Psoas muscle (tissue), 8 donors: ENCODE data around the gene ZSCAN18. TPM values are rescaled to one million over a fixed set of nuclear protein-coding genes. Genes with fewer than 3 reads are reported as not detected.

Source experiments
- ATAC-seq, 4 donors: fragments of 200-7000 bp; cut with Tn5 transposase; one replicate each; pipeline ENCODE4 v1.9.1; 2020; ENCODE audit warnings: moderate library complexity in 3 of 4, mild to moderate bottlenecking in 2 of 4
- DNase-seq, 2 donors: peaks; one replicate each; pipeline ENCODE4 v3.0.0-alpha.2; 2020
- H3K27ac ChIP-seq: fragments of 200-600 bp; one replicate; pipeline ENCODE4 v1.8.0; 2022
- H3K27me3 ChIP-seq, 3 donors: fragments of 200-600 bp in 1 of 3; one replicate each; pipeline versions ENCODE4 v1.6.1 to v1.8.0; 2013 to 2022; ENCODE audit warnings: low read length in 2 of 3, mild to moderate bottlenecking in 2 of 3, moderate library complexity in 1 of 3; ENCODE audit not compliant: insufficient read depth in 3 of 3
- H3K36me3 ChIP-seq, 2 donors: fragments of 200-600 bp in 1 of 2; one replicate each; pipeline versions ENCODE4 v1.6.1 to v1.8.0; 2013 to 2022; ENCODE audit warnings: low read depth in 1 of 2, mild to moderate bottlenecking in 1 of 2, moderate library complexity in 1 of 2; ENCODE audit not compliant: insufficient read depth in 1 of 2
- H3K4me1 ChIP-seq: fragments of 200-600 bp; one replicate; pipeline ENCODE4 v1.8.0; 2022
- H3K4me3 ChIP-seq: fragments of 200-600 bp; one replicate; pipeline ENCODE4 v1.8.0; 2022; ENCODE audit warnings: mild to moderate bottlenecking
- H3K9me3 ChIP-seq: fragments of 200-600 bp; one replicate; pipeline ENCODE4 v1.8.0; 2022
- WGBS, 3 donors: extraction: QIAGEN DNeasy Blood & Tissue Kit; methylation state at CpG; one replicate each; pipeline versions ENCODE4 v1.1.6 to v1.1.7; 2013; 5-methylcytosine and 5-hydroxymethylcytosine counted together
- intact Hi-C, 2 donors: fragments of 100-400 bp; cut with DNase I; formaldehyde crosslinking; loops; one replicate each; pipeline versions ENCODE4 v1.11.0 to v1.14.2; 2022
- polyA plus RNA-seq, 3 donors: library from polyadenylated mRNA; stranded (reverse); fragments of 200-250 nt; gene quantifications; one replicate each; pipeline ENCODE4 v1.2.3, GENCODE V29; 2013
- total RNA-seq, 4 donors: library from RNA; stranded (reverse); fragmentation: NEBNext Ultra II Directional in 2 of 4; extraction: Animal tissue kit (Norgen Biotek cat#: 25700) in 2 of 4; gene quantifications; one replicate each; pipeline versions ENCODE4 v1.2.1 to v1.2.4, GENCODE V29; 2021 to 2023
- TF ChIP-seq, protein P1 (sequence below): fragments of 200-600 bp; IDR thresholded peaks from one replicate; pipeline ENCODE4 v1.8.0; 2022; ENCODE audit warnings: antibody characterized with exemption
- donor health status: healthy with polysubstance abuse.
- donor health status: DM: no; HTN: no; CAD: no; lungs with moderate emphysema.
- donor health status: Bipolar disorder and iron deficiency.
- donor health status: healthy.
- donor health status: DM: yes; HTN: yes; CAD: no.
- donor health status: DM: no; HTN: no; CAD: no.
- donor health status: DM: no; HTN: no; CAD: no.
- donor health status: DM: yes; HTN: yes; CAD: no.

The ZSCAN18 gene
- total and polyA plus RNA-seq, 7 donors, result 9.5 to 36.8 (median 14.0) TPM

GRCh38 chr19:58063712-58064111, 34.3 kb downstream of the ZSCAN18 start:
- no peaks in the 10 kb centered on the region for H3K27me3 ChIP-seq
- no peak for DNase-seq
- H3K4me1 ChIP-seq, result no peaks in the 10 kb centered on the region
- peaks cover 11 to 50% of the 10 kb centered on the region in 2 donors for H3K36me3 ChIP-seq
- no peak overlapping the region for H3K4me3 ChIP-seq
- intact Hi-C loops, result no loop called here
- H3K27ac ChIP-seq, result no peak overlapping the region
- 97 to 98% (median 97%) methylated on average over 3 of the region's 3 CpGs for WGBS, 3 donors
- peaks cover 63% of the 10 kb centered on the region for H3K9me3 ChIP-seq
- no peak for ATAC-seq
- TF ChIP-seq, protein P1, sequence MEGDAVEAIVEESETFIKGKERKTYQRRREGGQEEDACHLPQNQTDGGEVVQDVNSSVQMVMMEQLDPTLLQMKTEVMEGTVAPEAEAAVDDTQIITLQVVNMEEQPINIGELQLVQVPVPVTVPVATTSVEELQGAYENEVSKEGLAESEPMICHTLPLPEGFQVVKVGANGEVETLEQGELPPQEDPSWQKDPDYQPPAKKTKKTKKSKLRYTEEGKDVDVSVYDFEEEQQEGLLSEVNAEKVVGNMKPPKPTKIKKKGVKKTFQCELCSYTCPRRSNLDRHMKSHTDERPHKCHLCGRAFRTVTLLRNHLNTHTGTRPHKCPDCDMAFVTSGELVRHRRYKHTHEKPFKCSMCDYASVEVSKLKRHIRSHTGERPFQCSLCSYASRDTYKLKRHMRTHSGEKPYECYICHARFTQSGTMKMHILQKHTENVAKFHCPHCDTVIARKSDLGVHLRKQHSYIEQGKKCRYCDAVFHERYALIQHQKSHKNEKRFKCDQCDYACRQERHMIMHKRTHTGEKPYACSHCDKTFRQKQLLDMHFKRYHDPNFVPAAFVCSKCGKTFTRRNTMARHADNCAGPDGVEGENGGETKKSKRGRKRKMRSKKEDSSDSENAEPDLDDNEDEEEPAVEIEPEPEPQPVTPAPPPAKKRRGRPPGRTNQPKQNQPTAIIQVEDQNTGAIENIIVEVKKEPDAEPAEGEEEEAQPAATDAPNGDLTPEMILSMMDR, result no peak

DNA sequence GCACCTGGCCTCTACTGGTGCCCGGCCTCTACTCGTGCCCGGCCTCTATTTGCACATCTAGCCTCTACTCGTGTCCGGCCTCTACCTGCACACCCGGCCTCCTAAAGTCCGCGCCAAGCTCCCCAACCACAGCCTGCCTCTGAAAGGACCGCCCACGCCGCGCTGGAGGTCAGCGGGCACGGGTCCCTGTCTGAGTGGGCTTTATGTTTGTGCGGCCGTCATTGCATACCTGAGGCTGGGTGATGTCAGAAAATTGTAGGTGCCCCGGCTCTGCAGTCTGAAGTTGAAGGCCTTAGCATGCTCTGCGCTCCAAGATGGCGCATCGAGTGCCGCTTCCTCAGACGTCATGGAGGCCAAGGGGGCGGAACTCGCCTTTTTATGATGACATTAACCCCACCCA, 37.8 kb downstream of the ZSCAN18 start:
- ATAC-seq (no peak), DNase-seq (no peak)
- Histone ChIP-seq H3K36me3 (peaks cover 4 to 24% of the 10 kb centered on the region in 2 donors), H3K27ac (no peak overlapping the region), H3K27me3 (peaks cover 0 to 2% (median 0%) of the 10 kb centered on the region in 3 donors), H3K4me1 (no peaks in the 10 kb centered on the region), H3K4me3 (peak overlapping the region; percentile 82), H3K9me3 (peaks cover 41% of the 10 kb centered on the region)
- intact Hi-C loops, result loop anchor here in 1 of 2 donors (2.0 kb wide), 1 partner anchor 39 kb away; the partner anchor contains the start of gene ZSCAN18
- 76 to 90% (median 84%) methylated on average over 23 to 24 of the region's 24 CpGs for WGBS, 3 donors
- TF ChIP-seq, protein P1, result no peak

GRCh38 chr19:58059671-58060078, 38.4 kb downstream of the ZSCAN18 start:
- TF ChIP-seq, protein P1, result no peak
- intact Hi-C loops, result loop anchor here in 1 of 2 donors (2.0 kb wide), 1 partner anchor 39 kb away; the partner anchor contains the start of gene ZSCAN18
- 3 to 8% (median 8%) methylated on average over 26 to 28 of the region's 28 CpGs for WGBS, 3 donors
- Histone ChIP-seq H3K4me3 (peak overlapping the region; percentile 82), H3K4me1 (no peaks in the 10 kb centered on the region), H3K36me3 (peaks cover 0 to 19% of the 10 kb centered on the region in 2 donors), H3K27me3 (peaks cover 0 to 8% (median 0%) of the 10 kb centered on the region in 3 donors), H3K27ac (peak overlapping the region; percentile 91), H3K9me3 (peaks cover 35% of the 10 kb centered on the region)
- ATAC-seq, result peak in 1 of 4 donors; percentile 28
- DNase-seq, result peak in 1 of 2 donors; percentile 22

DNA sequence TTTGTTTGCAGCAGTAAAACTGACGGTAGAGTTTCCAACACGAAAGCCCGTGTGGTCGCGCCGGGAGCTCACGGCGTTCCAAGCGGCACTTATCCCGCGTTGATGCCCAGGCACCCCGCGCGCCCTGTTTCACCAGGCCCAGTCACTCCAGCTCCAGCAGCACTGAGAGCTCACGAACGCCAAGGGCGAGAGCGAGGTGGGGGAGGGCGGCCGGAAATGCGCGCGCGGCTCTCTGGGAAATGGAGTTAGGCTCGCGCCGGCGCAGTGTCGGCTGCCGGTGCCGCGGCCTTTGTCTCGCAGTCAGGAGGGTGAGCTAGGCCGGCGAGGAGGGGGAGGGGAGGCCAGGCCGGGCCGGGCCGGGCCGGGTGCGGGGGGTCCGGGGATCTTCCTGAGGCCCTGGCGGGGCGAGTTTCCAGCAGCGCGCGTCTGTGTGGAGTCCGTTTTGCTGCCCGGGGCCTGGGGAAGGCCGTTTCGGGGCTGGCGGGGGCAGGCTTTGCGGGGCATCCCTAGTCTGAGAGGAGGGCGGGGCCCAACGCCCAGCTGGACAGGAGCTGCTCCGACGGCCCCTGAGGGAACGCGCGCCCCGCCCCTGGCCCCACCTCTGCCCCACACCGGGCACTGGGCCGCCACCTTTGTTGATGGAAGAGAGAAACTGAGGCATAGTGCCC, 38.9 kb downstream of the ZSCAN18 start, which contains the start of gene ZNF135:
TSS of gene ZNF135 (plus strand) at position 280 of the 668 bp plus-strand sequence. CDS start 721 bp downstream, outside the sequence.
- peak; percentile 88 to 92 for DNase-seq
- Histone ChIP-seq H3K27ac (peak within 1 kb of the TSS; percentile 91), H3K36me3 (peaks cover 0 to 13% of the 10 kb centered on the region in 2 donors), H3K27me3 (peaks cover 0 to 11% (median 0%) of the 10 kb centered on the region in 3 donors), H3K4me1 (no peaks in the 10 kb centered on the region), H3K9me3 (peaks cover 32% of the 10 kb centered on the region), H3K4me3 (peak within 1 kb of the TSS; percentile 82)
- intact Hi-C loops, result no loop called here
- TF ChIP-seq, protein P1, result no peak
- peak; percentile 97 to 100 (median 99) for ATAC-seq
- WGBS, 3 donors, result 0 to 1% (median 0%) methylated on average over 51 to 62 of the region's 62 CpGs
